GM19035 (cell line): ENCODE results near the gene SLC66A3.
"Not testable (repeated sequence)": the region's sequence is repeated elsewhere in the genome, so short reads cannot be mapped to it uniquely, and the experiment has no call there.

ENCODE experiments used
- ATAC-seq: cut with Tn5 transposase; IDR thresholded peaks from one replicate; pipeline ENCODE4 v1.9.1; 2021; ENCODE audit not compliant: unreplicated experiment

SLC66A3 gene

GRCh38 chr2:11160731-11161455 lies 5.6 kb downstream of the SLC66A3 start:
- peak; percentile 66 for ATAC-seq

- ATAC-seq = no peak
Observed at GRCh38 chr2:11161747-11162146, 6.5 kb downstream of the SLC66A3 start.

- no peak for ATAC-seq
Observed at GRCh38 chr2:11163439-11164317, 8.4 kb downstream of the SLC66A3 start.

- not testable (repeated sequence) for ATAC-seq
Observed at GRCh38 chr2:11165046-11165445, 9.8 kb downstream of the SLC66A3 start.

GRCh38 chr2:11166476-11166875 lies 11.2 kb downstream of the SLC66A3 start:
- no peak for ATAC-seq

GRCh38 chr2:11168488-11168887 lies 13.2 kb downstream of the SLC66A3 start:
- no peak for ATAC-seq

GRCh38 chr2:11169333-11169732 lies 14.1 kb downstream of the SLC66A3 start:
- ATAC-seq = no peak

- no peak for ATAC-seq
Observed at GRCh38 chr2:11174222-11174621, 19.0 kb downstream of the SLC66A3 start.

GRCh38 chr2:11175293-11175795 lies 20.1 kb downstream of the SLC66A3 start:
- ATAC-seq = no peak

- ATAC-seq = no peak
Observed at GRCh38 chr2:11177871-11178690, 22.8 kb downstream of the SLC66A3 start.

- no peak for ATAC-seq
Observed at GRCh38 chr2:11179196-11179595, 23.9 kb downstream of the SLC66A3 start.

- ATAC-seq = no peak
Observed at GRCh38 chr2:11179899-11180298, 24.6 kb downstream of the SLC66A3 start.

- no peak for ATAC-seq
Observed at GRCh38 chr2:11180653-11181052, 25.4 kb downstream of the SLC66A3 start.

GRCh38 chr2:11182951-11183350 lies 27.7 kb downstream of the SLC66A3 start:
- ATAC-seq = no peak

- no peak for ATAC-seq
Observed at GRCh38 chr2:11186145-11186544, 30.9 kb downstream of the SLC66A3 start.

GRCh38 chr2:11187083-11187619 lies 31.9 kb downstream of the SLC66A3 start:
- ATAC-seq = no peak

- ATAC-seq = no peak
Observed at GRCh38 chr2:11187731-11188130, 32.5 kb downstream of the SLC66A3 start.

GRCh38 chr2:11196246-11196645 lies 41.0 kb downstream of the SLC66A3 start:
- ATAC-seq = no peak

- ATAC-seq = no peak
Observed at GRCh38 chr2:11200651-11201050, 45.4 kb downstream of the SLC66A3 start.

GRCh38 chr2:11201969-11202368 lies 46.7 kb downstream of the SLC66A3 start:
- ATAC-seq = no peak

GRCh38 chr2:11203480-11203879 lies 48.2 kb downstream of the SLC66A3 start:
- ATAC-seq = peak; percentile 72
